ENCODE data around the gene NDUFV1. TPM values are rescaled to one million over a fixed set of nuclear protein-coding genes. Genes with fewer than 3 reads are reported as not detected.

Gene NDUFV1
- total and polyA plus RNA-seq, 2 experiments from 2014 or later = 136 to 168 TPM

- Histone ChIP-seq H3K9ac (no peak overlapping the region), H3K27me3 (replicated peaks; ENCODE audit: insufficient read depth) (peaks cover 15% of the 10 kb centered on the region), H3K4me2 (ENCODE audit: unreplicated experiment) (no peak overlapping the region), H3K4me1 (ENCODE audit: insufficient read depth) (peaks cover 2% of the 10 kb centered on the region; the same call in 1 of the 2 replicates), H3K79me2 (ENCODE audit: insufficient read depth) (peaks cover 12% of the 10 kb centered on the region), H2AFZ (no peak overlapping the region), H3K9me3 (ENCODE audit: low read depth) (no peaks in the 10 kb centered on the region), H3K4me3 (no peak overlapping the region), H3K27ac (no peak overlapping the region), H3K36me3 (ENCODE audit: low read depth) (no peaks in the 10 kb centered on the region; the same call in 1 of the 2 replicates), H3F3A (ENCODE audit: insufficient read depth) (no peaks in the 10 kb centered on the region), H4K20me1 (ENCODE audit: insufficient read depth) (no peaks in the 10 kb centered on the region), H3K9me2 (ENCODE audit: insufficient read depth) (no peaks in the 10 kb centered on the region)
- no peak for TF ChIP-seq EZH2 (IDR thresholded peaks at IDR 0.05; ENCODE audit: insufficient read depth, poor library complexity, severe bottlenecking)
- TF ChIP-seq EZH2phosphoT487 (IDR thresholded peaks at IDR 0.05; ENCODE audit: insufficient read depth, low read depth) = no peak
- 76 to 81% methylated on average over 12 to 13 of the region's 13 CpGs for WGBS, 2 experiments (ENCODE audit: low coverage in 1 of 2, low lambda C conversion rate in 2 of 2, missing lambda C conversion rate in 2 of 2)
- in situ Hi-C loops (cut with MboI) = no loop called here
- DNase-seq = no peak
Observed at GRCh38 chr11:67612751-67613150, 6.0 kb downstream of the NDUFV1 start.

- Histone ChIP-seq H3K79me2 (ENCODE audit: insufficient read depth) (peaks cover 5% of the 10 kb centered on the region; the same call in 1 of the 2 replicates), H3K36me3 (ENCODE audit: low read depth) (no peaks in the 10 kb centered on the region; the same call in 1 of the 2 replicates), H3K9ac (no peak overlapping the region), H2AFZ (peak overlapping the region; percentile 34; the same call in 1 of the 2 replicates), H3F3A (ENCODE audit: insufficient read depth) (no peaks in the 10 kb centered on the region), H4K20me1 (ENCODE audit: insufficient read depth) (no peaks in the 10 kb centered on the region), H3K27me3 (replicated peaks; ENCODE audit: insufficient read depth) (peaks cover 22% of the 10 kb centered on the region), H3K4me1 (ENCODE audit: insufficient read depth) (no peaks in the 10 kb centered on the region), H3K4me3 (peak overlapping the region; percentile 39; the same call in 1 of the 2 replicates), H3K9me3 (ENCODE audit: low read depth) (no peaks in the 10 kb centered on the region), H3K27ac (no peak overlapping the region), H3K9me2 (ENCODE audit: insufficient read depth) (no peaks in the 10 kb centered on the region), H3K4me2 (ENCODE audit: unreplicated experiment) (no peak overlapping the region)
- DNase-seq = no peak
- in situ Hi-C loops (cut with MboI) = no loop called here
- TF ChIP-seq EZH2phosphoT487 (IDR thresholded peaks at IDR 0.05; ENCODE audit: insufficient read depth, low read depth) (no peak), EZH2 (IDR thresholded peaks at IDR 0.05; ENCODE audit: insufficient read depth, poor library complexity, severe bottlenecking) (no peak)
- 85 to 89% methylated on average over 17 of the region's 17 CpGs for WGBS, 2 experiments (ENCODE audit: low coverage in 1 of 2, low lambda C conversion rate in 2 of 2, missing lambda C conversion rate in 2 of 2)
Observed at GRCh38 chr11:67613313-67613959, 6.7 kb downstream of the NDUFV1 start.

- TF ChIP-seq EZH2 (IDR thresholded peaks at IDR 0.05; ENCODE audit: insufficient read depth, poor library complexity, severe bottlenecking) (no peak), EZH2phosphoT487 (IDR thresholded peaks at IDR 0.05; ENCODE audit: insufficient read depth, low read depth) (no peak)
- H3K9ac ChIP-seq = no peak overlapping the region
- no peaks in the 10 kb centered on the region for H4K20me1 ChIP-seq (ENCODE audit: insufficient read depth)
- WGBS, 2 experiments (ENCODE audit: low coverage in 1 of 2, low lambda C conversion rate in 2 of 2, missing lambda C conversion rate in 2 of 2) = 22 to 26% methylated on average over 21 to 23 of the region's 23 CpGs
- H3K4me3 ChIP-seq = peak overlapping the region; percentile 39
- no peaks in the 10 kb centered on the region for H3K9me3 ChIP-seq (ENCODE audit: low read depth)
- H3F3A ChIP-seq (ENCODE audit: insufficient read depth) = no peaks in the 10 kb centered on the region
- peak overlapping the region; percentile 43 for H3K4me2 ChIP-seq (ENCODE audit: unreplicated experiment)
- no peaks in the 10 kb centered on the region for H3K36me3 ChIP-seq (ENCODE audit: low read depth)
- H2AFZ ChIP-seq = peak overlapping the region; percentile 34; the same call in 1 of the 2 replicates
- no peaks in the 10 kb centered on the region for H3K79me2 ChIP-seq (ENCODE audit: insufficient read depth)
- H3K27me3 ChIP-seq (replicated peaks; ENCODE audit: insufficient read depth) = peaks cover 22% of the 10 kb centered on the region
- H3K27ac ChIP-seq = no peak overlapping the region
- H3K9me2 ChIP-seq (ENCODE audit: insufficient read depth) = no peaks in the 10 kb centered on the region
- in situ Hi-C loops (cut with MboI) = no loop called here
- H3K4me1 ChIP-seq (ENCODE audit: insufficient read depth) = no peaks in the 10 kb centered on the region
- peak; percentile 64 for DNase-seq
Observed at GRCh38 chr11:67613960-67614715, 7.4 kb downstream of the NDUFV1 start.

- Histone ChIP-seq H3K27me3 (replicated peaks; ENCODE audit: insufficient read depth) (peaks cover 22% of the 10 kb centered on the region), H3K9ac (no peak overlapping the region), H3K4me2 (ENCODE audit: unreplicated experiment) (no peak overlapping the region), H3K9me2 (ENCODE audit: insufficient read depth) (no peaks in the 10 kb centered on the region), H2AFZ (no peak overlapping the region), H3F3A (ENCODE audit: insufficient read depth) (no peaks in the 10 kb centered on the region), H4K20me1 (ENCODE audit: insufficient read depth) (no peaks in the 10 kb centered on the region), H3K27ac (no peak overlapping the region), H3K9me3 (ENCODE audit: low read depth) (no peaks in the 10 kb centered on the region), H3K79me2 (ENCODE audit: insufficient read depth) (no peaks in the 10 kb centered on the region), H3K4me1 (ENCODE audit: insufficient read depth) (no peaks in the 10 kb centered on the region), H3K36me3 (ENCODE audit: low read depth) (no peaks in the 10 kb centered on the region), H3K4me3 (no peak overlapping the region)
- WGBS, 2 experiments (ENCODE audit: low coverage in 1 of 2, low lambda C conversion rate in 2 of 2, missing lambda C conversion rate in 2 of 2) = 69 to 71% methylated on average over 11 to 18 of the region's 18 CpGs
- TF ChIP-seq EZH2phosphoT487 (IDR thresholded peaks at IDR 0.05; ENCODE audit: insufficient read depth, low read depth) (no peak), EZH2 (IDR thresholded peaks at IDR 0.05; ENCODE audit: insufficient read depth, poor library complexity, severe bottlenecking) (no peak)
- peak; percentile 52 for DNase-seq
- in situ Hi-C loops (cut with MboI) = no loop called here
Observed at GRCh38 chr11:67614730-67615714, 8.3 kb downstream of the NDUFV1 start.

Data from GM23248 (cell line).